SK-N-SH treated with all-trans-retinoic acid at 6 μM for 48 hours (cell line): ENCODE data around the gene PON3.

Experiments
- ATAC-seq: fragments of 200-7000 bp; cut with Tn5 transposase; 3 replicates; pipeline ENCODE4 v1.9.1; 2020; ENCODE audit warnings: mild to moderate bottlenecking, moderate library complexity
- ARNTL ChIP-seq: fragments of 450-650 bp; formaldehyde crosslinking; IDR thresholded peaks from 2 replicates; pipeline ENCODE4 v1.5.0; 2020; ENCODE audit warnings: low read depth, mild to moderate bottlenecking, moderate library complexity, borderline replicate concordance
- BACH2 ChIP-seq: fragments of 250-450 bp; sonication (Bioruptor Pico); IDR thresholded peaks from 2 replicates; pipeline ENCODE4 v1.9.0; 2021; ENCODE audit warnings: mild to moderate bottlenecking, borderline replicate concordance
- CREB5 ChIP-seq: fragments of 250-450 bp; sonication (Bioruptor Pico); IDR thresholded peaks from 2 replicates; pipeline ENCODE4 v1.5.1; 2020; ENCODE audit warnings: low read depth, mild to moderate bottlenecking, moderate library complexity
- CSDC2 ChIP-seq: fragments of 250-450 bp; sonication (Bioruptor Pico); IDR thresholded peaks from 2 replicates; pipeline ENCODE4 v1.5.0; 2020; ENCODE audit warnings: mild to moderate bottlenecking, moderate library complexity
- CSRNP3 ChIP-seq: fragments of 250-450 bp; sonication (Bioruptor Pico); IDR thresholded peaks from 2 replicates; pipeline ENCODE4 v1.5.1; 2021; ENCODE audit warnings: mild to moderate bottlenecking, moderate library complexity
- ESRRG ChIP-seq: fragments of 250-450 bp; sonication (Bioruptor Pico); IDR thresholded peaks from 2 replicates; pipeline ENCODE4 v1.6.1; 2021; ENCODE audit warnings: mild to moderate bottlenecking
- ISL1 ChIP-seq: fragments of 250-450 bp; sonication (Bioruptor Pico); IDR thresholded peaks from 2 replicates; pipeline ENCODE4 v2.1.2; 2022; ENCODE audit warnings: mild to moderate bottlenecking, moderate library complexity
- OSR1 ChIP-seq: fragments of 250-450 bp; sonication (Bioruptor Pico); IDR thresholded peaks from 2 replicates; pipeline ENCODE4 v1.8.0; 2022; ENCODE audit warnings: moderate library complexity, mild to moderate bottlenecking, inconsistent platforms
- PATZ1 ChIP-seq: fragments of 250-450 bp; sonication (Bioruptor Pico); IDR thresholded peaks from 2 replicates; pipeline ENCODE4 v1.8.0; 2020; ENCODE audit warnings: mild to moderate bottlenecking, moderate library complexity, borderline replicate concordance
- POU6F1 ChIP-seq: fragments of 250-450 bp; sonication (Bioruptor Pico); IDR thresholded peaks from 2 replicates; pipeline ENCODE4 v1.8.0; 2021; ENCODE audit warnings: low read depth, mild to moderate bottlenecking, moderate library complexity, borderline replicate concordance
- PPARA ChIP-seq: fragments of 250-450 bp; sonication (Bioruptor Pico); IDR thresholded peaks from 2 replicates; pipeline ENCODE4 v1.5.0; 2020; ENCODE audit warnings: mild to moderate bottlenecking, borderline replicate concordance
- RARB ChIP-seq: fragments of 250-450 bp; sonication (Bioruptor Pico); IDR thresholded peaks from 2 replicates; pipeline ENCODE4 v1.8.0; 2021; ENCODE audit warnings: mild to moderate bottlenecking, moderate library complexity
- SNAI2 ChIP-seq: fragments of 250-450 bp; sonication (Bioruptor Pico); IDR thresholded peaks from 2 replicates; pipeline ENCODE4 v1.5.0; 2020; ENCODE audit warnings: mild to moderate bottlenecking, moderate library complexity
- TCF4 ChIP-seq: fragments of 250-450 bp; sonication (Bioruptor Pico); IDR thresholded peaks from 2 replicates; pipeline ENCODE4 v1.8.0; 2021; ENCODE audit warnings: mild to moderate bottlenecking, moderate library complexity, borderline replicate concordance
- TOX ChIP-seq: fragments of 250-450 bp; sonication (Bioruptor Pico); IDR thresholded peaks from 2 replicates; pipeline ENCODE4 v1.8.0; 2021; ENCODE audit warnings: mild to moderate bottlenecking, moderate library complexity, borderline replicate concordance
- TSHZ2 ChIP-seq: fragments of 250-450 bp; sonication (Bioruptor Pico); IDR thresholded peaks from 2 replicates; pipeline ENCODE4 v1.5.0; 2020; ENCODE audit warnings: mild to moderate bottlenecking, moderate library complexity
- ZC3H10 ChIP-seq: fragments of 250-450 bp; sonication (Bioruptor Pico); IDR thresholded peaks from 2 replicates; pipeline ENCODE4 v1.5.1; 2021; ENCODE audit warnings: mild to moderate bottlenecking, moderate library complexity
- ZFP3 ChIP-seq: fragments of 250-450 bp; sonication (Bioruptor Pico); IDR thresholded peaks from 2 replicates; pipeline ENCODE4 v1.5.0; 2020; ENCODE audit warnings: mild to moderate bottlenecking, moderate library complexity
- ZFP30 ChIP-seq: fragments of 450-650 bp; formaldehyde crosslinking; IDR thresholded peaks from 2 replicates; pipeline ENCODE4 v1.5.0; 2022; ENCODE audit warnings: mild to moderate bottlenecking, moderate library complexity
- ZNF565 ChIP-seq: fragments of 450-650 bp; formaldehyde crosslinking; conservative IDR thresholded peaks from 2 replicates; pipeline ENCODE4 v1.5.0; 2020; ENCODE audit warnings: low read depth, mild to moderate bottlenecking, moderate library complexity
- ZNF70 ChIP-seq: fragments of 450-650 bp; formaldehyde crosslinking; IDR thresholded peaks from 2 replicates; pipeline ENCODE4 v1.5.0; 2020; ENCODE audit warnings: mild to moderate bottlenecking, moderate library complexity
- ZNF8 ChIP-seq: fragments of 450-650 bp; formaldehyde crosslinking; IDR thresholded peaks from 2 replicates; pipeline ENCODE4 v1.5.0; 2020; ENCODE audit warnings: mild to moderate bottlenecking, moderate library complexity

The PON3 gene

GRCh38 chr7:95396136-95397032 lies at the start of gene PON3:
TSS of gene PON3 (minus strand) at chr7:95396375. CDS start at chr7:95396350, 25 bp downstream.
- no peak for TF ChIP-seq PPARA
- no peak for TF ChIP-seq BACH2 (CRISPR knock-in tag)
- TF ChIP-seq ZFP3 (CRISPR knock-in tag): no peak
- no peak for TF ChIP-seq OSR1 (CRISPR knock-in tag)
- no peak for TF ChIP-seq CSRNP3 (CRISPR knock-in tag)
- TF ChIP-seq ZNF8 (CRISPR knock-in tag): no peak
- TF ChIP-seq ZNF565 (CRISPR knock-in tag): no peak
- no peak for TF ChIP-seq ARNTL (CRISPR knock-in tag)
- TF ChIP-seq RARB: no peak
- TF ChIP-seq ZFP30 (CRISPR knock-in tag): no peak
- no peak for TF ChIP-seq PATZ1
- no peak for TF ChIP-seq ISL1 (CRISPR knock-in tag)
- no peak for TF ChIP-seq ESRRG
- no peak for TF ChIP-seq TOX
- no peak for TF ChIP-seq ZC3H10 (CRISPR knock-in tag)
- no peak for ATAC-seq

GRCh38 chr7:95444796-95445195 lies 48.6 kb upstream of the PON3 start:
- ATAC-seq: no peak
- TF ChIP-seq SNAI2: no peak
- TF ChIP-seq TSHZ2 (CRISPR knock-in tag): no peak
- TF ChIP-seq BACH2 (CRISPR knock-in tag): no peak
- no peak for TF ChIP-seq ZNF70 (CRISPR knock-in tag)
- no peak for TF ChIP-seq CREB5 (CRISPR knock-in tag)
- no peak for TF ChIP-seq OSR1 (CRISPR knock-in tag)
- no peak for TF ChIP-seq CSDC2 (CRISPR knock-in tag)
- no peak for TF ChIP-seq PATZ1
- TF ChIP-seq RARB: no peak
- TF ChIP-seq ZFP3 (CRISPR knock-in tag): no peak
- TF ChIP-seq POU6F1 (CRISPR knock-in tag): no peak
- no peak for TF ChIP-seq CSRNP3 (CRISPR knock-in tag)
- TF ChIP-seq TOX: no peak
- TF ChIP-seq ESRRG: no peak
- TF ChIP-seq TCF4 (CRISPR knock-in tag): no peak
- TF ChIP-seq, all 23 proteins: peak for 0
